HEK293 (cell line): Measurements from ENCODE around the gene CACNG6.
A peak's percentile ranks its signal among the peaks of the same experiment; 100 is the strongest.

Source experiments
- GLI2 ChIP-seq: fragments of 450-650 bp; formaldehyde crosslinking; IDR thresholded peaks from 2 replicates; pipeline ENCODE4; 2017; ENCODE audit warnings: missing biosample characterization, missing genetic modification characterization, low read depth, borderline replicate concordance
- GLI4 ChIP-seq: fragments of 450-650 bp; formaldehyde crosslinking; IDR thresholded peaks from 2 replicates; pipeline ENCODE4 v1.5.1; 2016; ENCODE audit warnings: missing biosample characterization, missing genetic modification characterization
- MZF1 ChIP-seq: fragments of 450-650 bp; formaldehyde crosslinking; IDR thresholded peaks from 2 replicates; pipeline ENCODE4 v1.5.1; 2017; ENCODE audit warnings: missing biosample characterization, missing genetic modification characterization, borderline replicate concordance
- SP3 ChIP-seq: fragments of 450-650 bp; formaldehyde crosslinking; IDR thresholded peaks from 2 replicates; pipeline ENCODE4 v1.5.1; 2016; ENCODE audit warnings: missing biosample characterization, missing genetic modification characterization
- ZFP37 ChIP-seq: fragments of 450-650 bp; formaldehyde crosslinking; IDR thresholded peaks from 2 replicates; pipeline ENCODE4 v1.5.1; 2016; ENCODE audit warnings: missing biosample characterization, missing genetic modification characterization
- ZNF133 ChIP-seq: fragments of 450-650 bp; formaldehyde crosslinking; IDR thresholded peaks from 2 replicates; pipeline ENCODE4 v1.5.1; 2016; ENCODE audit warnings: missing biosample characterization, missing genetic modification characterization
- ZNF202 ChIP-seq: fragments of 450-650 bp; formaldehyde crosslinking; IDR thresholded peaks from 2 replicates; pipeline ENCODE4 v1.5.1; 2016; ENCODE audit warnings: missing biosample characterization, missing genetic modification characterization, borderline replicate concordance
- ZNF223 ChIP-seq: fragments of 450-650 bp; formaldehyde crosslinking; IDR thresholded peaks from 2 replicates; pipeline ENCODE4 v1.5.1; 2016; ENCODE audit warnings: missing biosample characterization, missing genetic modification characterization
- ZNF433 ChIP-seq: fragments of 450-650 bp; formaldehyde crosslinking; IDR thresholded peaks from 2 replicates; pipeline ENCODE4 v1.5.1; 2016; ENCODE audit warnings: missing biosample characterization, missing genetic modification characterization, low read depth
- ZNF560 ChIP-seq: fragments of 450-650 bp; formaldehyde crosslinking; IDR thresholded peaks from 2 replicates; pipeline ENCODE4 v1.5.1; 2017; ENCODE audit warnings: missing biosample characterization, missing genetic modification characterization, borderline replicate concordance
- ZNF561 ChIP-seq: fragments of 450-650 bp; IDR thresholded peaks from 2 replicates; pipeline ENCODE4 v1.5.1; 2018; ENCODE audit warnings: missing biosample characterization, missing genetic modification characterization, borderline replicate concordance
- ZNF76 ChIP-seq: fragments of 450-650 bp; formaldehyde crosslinking; IDR thresholded peaks from 2 replicates; pipeline ENCODE4; 2016; ENCODE audit warnings: low read depth, missing biosample characterization, missing genetic modification characterization, borderline replicate concordance
- ZNF777 ChIP-seq: fragments of 450-650 bp; formaldehyde crosslinking; IDR thresholded peaks from 2 replicates; pipeline ENCODE4 v1.5.1; 2017; ENCODE audit warnings: missing biosample characterization, missing genetic modification characterization, borderline replicate concordance
- ZNF843 ChIP-seq: fragments of 450-650 bp; formaldehyde crosslinking; IDR thresholded peaks from 2 replicates; pipeline ENCODE4 v1.5.1; 2016; ENCODE audit warnings: missing biosample characterization, missing genetic modification characterization
- TF ChIP-seq, protein P1 (sequence below): fragments of 450-650 bp; formaldehyde crosslinking; IDR thresholded peaks from 2 replicates; pipeline ENCODE4 v1.5.1; 2016; ENCODE audit warnings: missing biosample characterization, missing genetic modification characterization
- TF ChIP-seq, protein P2 (sequence below): fragments of 450-650 bp; formaldehyde crosslinking; IDR thresholded peaks from 2 replicates; pipeline ENCODE4 v1.5.1; 2016; ENCODE audit warnings: missing biosample characterization, missing genetic modification characterization
- TF ChIP-seq, protein P3 (sequence below): fragments of 450-650 bp; formaldehyde crosslinking; conservative IDR thresholded peaks from 2 replicates; pipeline ENCODE4 v1.5.1; 2016; ENCODE audit warnings: low read depth, missing biosample characterization, missing genetic modification characterization
- TF ChIP-seq, protein P4 (sequence below): fragments of 450-650 bp; formaldehyde crosslinking; IDR thresholded peaks from 2 replicates; pipeline ENCODE4 v1.5.1; 2016; ENCODE audit warnings: missing biosample characterization, missing genetic modification characterization, low read depth
- TF ChIP-seq, protein P5 (sequence below): fragments of 450-650 bp; formaldehyde crosslinking; IDR thresholded peaks from 2 replicates; pipeline ENCODE4 v1.5.1; 2016; ENCODE audit warnings: missing biosample characterization, missing genetic modification characterization
- TF ChIP-seq, protein P6 (sequence below): fragments of 450-650 bp; formaldehyde crosslinking; IDR thresholded peaks from 2 replicates; pipeline ENCODE4 v1.5.1; 2016; ENCODE audit warnings: missing biosample characterization, missing genetic modification characterization

Gene CACNG6

DNA sequence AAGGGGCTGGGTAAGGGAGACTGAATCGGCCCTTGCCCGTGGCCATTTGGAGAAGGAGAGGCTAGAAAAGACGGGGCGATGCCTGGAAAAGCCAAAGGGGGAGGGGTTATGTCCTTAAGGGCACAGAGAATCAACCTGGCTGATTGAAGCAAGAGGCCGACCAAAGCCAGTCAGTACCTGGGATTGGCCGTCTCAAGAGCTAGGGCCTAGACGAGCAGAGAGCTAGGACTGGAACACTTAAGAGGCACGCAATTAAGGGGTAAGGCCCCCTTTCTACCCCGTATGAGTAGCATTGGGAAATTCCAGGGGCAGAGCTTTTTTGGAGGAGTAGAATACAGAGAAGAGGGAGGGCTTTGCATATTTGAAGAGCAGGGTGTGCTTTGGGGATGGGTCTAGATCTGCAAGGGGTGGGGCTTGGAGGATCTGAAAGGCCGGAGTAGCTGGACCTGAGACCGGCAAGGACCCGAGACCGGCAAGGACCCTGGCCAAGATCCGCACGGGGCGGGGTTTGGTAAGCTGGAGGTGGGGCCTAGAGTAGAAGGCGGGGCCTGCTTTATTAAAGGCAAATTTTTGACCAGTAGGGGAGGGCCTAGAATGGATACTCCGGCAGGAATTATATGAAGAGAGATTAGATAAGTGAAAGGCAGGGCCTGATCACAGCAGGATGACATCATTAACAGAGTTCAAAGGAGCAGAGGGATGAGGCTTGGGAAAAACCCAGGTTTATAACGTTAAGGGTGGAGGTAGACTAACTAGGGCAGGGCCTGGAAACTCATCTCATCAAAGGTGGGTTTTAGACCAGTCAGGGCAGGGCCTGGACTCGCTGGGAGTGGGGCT is 10.7 kb upstream of the CACNG6 start (continued):
- TF ChIP-seq, protein P1, sequence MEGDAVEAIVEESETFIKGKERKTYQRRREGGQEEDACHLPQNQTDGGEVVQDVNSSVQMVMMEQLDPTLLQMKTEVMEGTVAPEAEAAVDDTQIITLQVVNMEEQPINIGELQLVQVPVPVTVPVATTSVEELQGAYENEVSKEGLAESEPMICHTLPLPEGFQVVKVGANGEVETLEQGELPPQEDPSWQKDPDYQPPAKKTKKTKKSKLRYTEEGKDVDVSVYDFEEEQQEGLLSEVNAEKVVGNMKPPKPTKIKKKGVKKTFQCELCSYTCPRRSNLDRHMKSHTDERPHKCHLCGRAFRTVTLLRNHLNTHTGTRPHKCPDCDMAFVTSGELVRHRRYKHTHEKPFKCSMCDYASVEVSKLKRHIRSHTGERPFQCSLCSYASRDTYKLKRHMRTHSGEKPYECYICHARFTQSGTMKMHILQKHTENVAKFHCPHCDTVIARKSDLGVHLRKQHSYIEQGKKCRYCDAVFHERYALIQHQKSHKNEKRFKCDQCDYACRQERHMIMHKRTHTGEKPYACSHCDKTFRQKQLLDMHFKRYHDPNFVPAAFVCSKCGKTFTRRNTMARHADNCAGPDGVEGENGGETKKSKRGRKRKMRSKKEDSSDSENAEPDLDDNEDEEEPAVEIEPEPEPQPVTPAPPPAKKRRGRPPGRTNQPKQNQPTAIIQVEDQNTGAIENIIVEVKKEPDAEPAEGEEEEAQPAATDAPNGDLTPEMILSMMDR (tag by site-specific recombination): no peak; the same call in 1 of the 2 replicates
- TF ChIP-seq ZNF843 (tag by site-specific recombination) (no peak), ZNF223 (tag by site-specific recombination) (no peak), ZNF433 (no peak), MZF1 (tag by site-specific recombination) (no peak), ZNF561 (tag by site-specific recombination) (peak; percentile 35; the same call in 1 of the 2 replicates), SP3 (tag by site-specific recombination) (peak; percentile 80), ZNF76 (tag by site-specific recombination) (no peak), GLI2 (tag by site-specific recombination) (no peak), GLI4 (tag by site-specific recombination) (no peak), ZNF202 (no peak), ZNF560 (no peak), ZFP37 (tag by site-specific recombination) (no peak), ZNF133 (tag by site-specific recombination) (no peak), ZNF777 (tag by site-specific recombination) (peak; percentile 52; the same call in 1 of the 2 replicates)
- TF ChIP-seq, protein P2, sequence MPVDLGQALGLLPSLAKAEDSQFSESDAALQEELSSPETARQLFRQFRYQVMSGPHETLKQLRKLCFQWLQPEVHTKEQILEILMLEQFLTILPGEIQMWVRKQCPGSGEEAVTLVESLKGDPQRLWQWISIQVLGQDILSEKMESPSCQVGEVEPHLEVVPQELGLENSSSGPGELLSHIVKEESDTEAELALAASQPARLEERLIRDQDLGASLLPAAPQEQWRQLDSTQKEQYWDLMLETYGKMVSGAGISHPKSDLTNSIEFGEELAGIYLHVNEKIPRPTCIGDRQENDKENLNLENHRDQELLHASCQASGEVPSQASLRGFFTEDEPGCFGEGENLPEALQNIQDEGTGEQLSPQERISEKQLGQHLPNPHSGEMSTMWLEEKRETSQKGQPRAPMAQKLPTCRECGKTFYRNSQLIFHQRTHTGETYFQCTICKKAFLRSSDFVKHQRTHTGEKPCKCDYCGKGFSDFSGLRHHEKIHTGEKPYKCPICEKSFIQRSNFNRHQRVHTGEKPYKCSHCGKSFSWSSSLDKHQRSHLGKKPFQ (tag by site-specific recombination): no peak
- TF ChIP-seq, protein P3, sequence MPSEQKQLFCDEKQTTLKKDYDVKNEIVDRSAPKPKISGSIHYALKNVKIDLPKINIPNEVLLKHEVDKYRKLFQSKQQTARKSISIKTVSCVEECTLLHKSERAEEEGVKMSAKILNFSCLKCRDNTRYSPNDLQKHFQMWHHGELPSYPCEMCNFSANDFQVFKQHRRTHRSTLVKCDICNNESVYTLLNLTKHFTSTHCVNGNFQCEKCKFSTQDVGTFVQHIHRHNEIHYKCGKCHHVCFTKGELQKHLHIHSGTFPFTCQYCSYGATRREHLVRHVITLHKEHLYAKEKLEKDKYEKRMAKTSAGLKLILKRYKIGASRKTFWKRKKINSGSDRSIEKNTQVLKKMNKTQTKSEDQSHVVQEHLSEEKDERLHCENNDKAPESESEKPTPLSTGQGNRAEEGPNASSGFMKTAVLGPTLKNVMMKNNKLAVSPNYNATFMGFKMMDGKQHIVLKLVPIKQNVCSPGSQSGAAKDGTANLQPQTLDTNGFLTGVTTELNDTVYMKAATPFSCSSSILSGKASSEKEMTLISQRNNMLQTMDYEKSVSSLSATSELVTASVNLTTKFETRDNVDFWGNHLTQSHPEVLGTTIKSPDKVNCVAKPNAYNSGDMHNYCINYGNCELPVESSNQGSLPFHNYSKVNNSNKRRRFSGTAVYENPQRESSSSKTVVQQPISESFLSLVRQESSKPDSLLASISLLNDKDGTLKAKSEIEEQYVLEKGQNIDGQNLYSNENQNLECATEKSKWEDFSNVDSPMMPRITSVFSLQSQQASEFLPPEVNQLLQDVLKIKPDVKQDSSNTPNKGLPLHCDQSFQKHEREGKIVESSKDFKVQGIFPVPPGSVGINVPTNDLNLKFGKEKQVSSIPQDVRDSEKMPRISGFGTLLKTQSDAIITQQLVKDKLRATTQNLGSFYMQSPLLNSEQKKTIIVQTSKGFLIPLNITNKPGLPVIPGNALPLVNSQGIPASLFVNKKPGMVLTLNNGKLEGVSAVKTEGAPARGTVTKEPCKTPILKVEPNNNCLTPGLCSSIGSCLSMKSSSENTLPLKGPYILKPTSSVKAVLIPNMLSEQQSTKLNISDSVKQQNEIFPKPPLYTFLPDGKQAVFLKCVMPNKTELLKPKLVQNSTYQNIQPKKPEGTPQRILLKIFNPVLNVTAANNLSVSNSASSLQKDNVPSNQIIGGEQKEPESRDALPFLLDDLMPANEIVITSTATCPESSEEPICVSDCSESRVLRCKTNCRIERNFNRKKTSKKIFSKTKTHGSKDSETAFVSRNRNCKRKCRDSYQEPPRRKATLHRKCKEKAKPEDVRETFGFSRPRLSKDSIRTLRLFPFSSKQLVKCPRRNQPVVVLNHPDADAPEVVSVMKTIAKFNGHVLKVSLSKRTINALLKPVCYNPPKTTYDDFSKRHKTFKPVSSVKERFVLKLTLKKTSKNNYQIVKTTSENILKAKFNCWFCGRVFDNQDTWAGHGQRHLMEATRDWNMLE (tag by site-specific recombination): no peak
- TF ChIP-seq, protein P4, sequence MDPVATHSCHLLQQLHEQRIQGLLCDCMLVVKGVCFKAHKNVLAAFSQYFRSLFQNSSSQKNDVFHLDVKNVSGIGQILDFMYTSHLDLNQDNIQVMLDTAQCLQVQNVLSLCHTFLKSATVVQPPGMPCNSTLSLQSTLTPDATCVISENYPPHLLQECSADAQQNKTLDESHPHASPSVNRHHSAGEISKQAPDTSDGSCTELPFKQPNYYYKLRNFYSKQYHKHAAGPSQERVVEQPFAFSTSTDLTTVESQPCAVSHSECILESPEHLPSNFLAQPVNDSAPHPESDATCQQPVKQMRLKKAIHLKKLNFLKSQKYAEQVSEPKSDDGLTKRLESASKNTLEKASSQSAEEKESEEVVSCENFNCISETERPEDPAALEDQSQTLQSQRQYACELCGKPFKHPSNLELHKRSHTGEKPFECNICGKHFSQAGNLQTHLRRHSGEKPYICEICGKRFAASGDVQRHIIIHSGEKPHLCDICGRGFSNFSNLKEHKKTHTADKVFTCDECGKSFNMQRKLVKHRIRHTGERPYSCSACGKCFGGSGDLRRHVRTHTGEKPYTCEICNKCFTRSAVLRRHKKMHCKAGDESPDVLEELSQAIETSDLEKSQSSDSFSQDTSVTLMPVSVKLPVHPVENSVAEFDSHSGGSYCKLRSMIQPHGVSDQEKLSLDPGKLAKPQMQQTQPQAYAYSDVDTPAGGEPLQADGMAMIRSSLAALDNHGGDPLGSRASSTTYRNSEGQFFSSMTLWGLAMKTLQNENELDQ (tag by site-specific recombination): no peak
- TF ChIP-seq, protein P5, sequence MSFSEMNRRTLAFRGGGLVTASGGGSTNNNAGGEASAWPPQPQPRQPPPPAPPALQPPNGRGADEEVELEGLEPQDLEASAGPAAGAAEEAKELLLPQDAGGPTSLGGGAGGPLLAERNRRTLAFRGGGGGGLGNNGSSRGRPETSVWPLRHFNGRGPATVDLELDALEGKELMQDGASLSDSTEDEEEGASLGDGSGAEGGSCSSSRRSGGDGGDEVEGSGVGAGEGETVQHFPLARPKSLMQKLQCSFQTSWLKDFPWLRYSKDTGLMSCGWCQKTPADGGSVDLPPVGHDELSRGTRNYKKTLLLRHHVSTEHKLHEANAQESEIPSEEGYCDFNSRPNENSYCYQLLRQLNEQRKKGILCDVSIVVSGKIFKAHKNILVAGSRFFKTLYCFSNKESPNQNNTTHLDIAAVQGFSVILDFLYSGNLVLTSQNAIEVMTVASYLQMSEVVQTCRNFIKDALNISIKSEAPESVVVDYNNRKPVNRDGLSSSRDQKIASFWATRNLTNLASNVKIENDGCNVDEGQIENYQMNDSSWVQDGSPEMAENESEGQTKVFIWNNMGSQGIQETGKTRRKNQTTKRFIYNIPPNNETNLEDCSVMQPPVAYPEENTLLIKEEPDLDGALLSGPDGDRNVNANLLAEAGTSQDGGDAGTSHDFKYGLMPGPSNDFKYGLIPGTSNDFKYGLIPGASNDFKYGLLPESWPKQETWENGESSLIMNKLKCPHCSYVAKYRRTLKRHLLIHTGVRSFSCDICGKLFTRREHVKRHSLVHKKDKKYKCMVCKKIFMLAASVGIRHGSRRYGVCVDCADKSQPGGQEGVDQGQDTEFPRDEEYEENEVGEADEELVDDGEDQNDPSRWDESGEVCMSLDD (tag by site-specific recombination): peak; percentile 50
- TF ChIP-seq, protein P6, sequence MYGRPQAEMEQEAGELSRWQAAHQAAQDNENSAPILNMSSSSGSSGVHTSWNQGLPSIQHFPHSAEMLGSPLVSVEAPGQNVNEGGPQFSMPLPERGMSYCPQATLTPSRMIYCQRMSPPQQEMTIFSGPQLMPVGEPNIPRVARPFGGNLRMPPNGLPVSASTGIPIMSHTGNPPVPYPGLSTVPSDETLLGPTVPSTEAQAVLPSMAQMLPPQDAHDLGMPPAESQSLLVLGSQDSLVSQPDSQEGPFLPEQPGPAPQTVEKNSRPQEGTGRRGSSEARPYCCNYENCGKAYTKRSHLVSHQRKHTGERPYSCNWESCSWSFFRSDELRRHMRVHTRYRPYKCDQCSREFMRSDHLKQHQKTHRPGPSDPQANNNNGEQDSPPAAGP (tag by site-specific recombination): peak; percentile 77; the same call in 1 of the 2 replicates
